GM19452 (cell line): ENCODE measurements around the gene SHD.
"Not testable (repeated sequence)": the region's sequence is repeated elsewhere in the genome, so short reads cannot be mapped to it uniquely, and the experiment has no call there.

Experiments
- ATAC-seq: cut with Tn5 transposase; IDR thresholded peaks from one replicate; pipeline ENCODE4 v1.9.1; 2021; ENCODE audit not compliant: unreplicated experiment

The SHD gene

DNA sequence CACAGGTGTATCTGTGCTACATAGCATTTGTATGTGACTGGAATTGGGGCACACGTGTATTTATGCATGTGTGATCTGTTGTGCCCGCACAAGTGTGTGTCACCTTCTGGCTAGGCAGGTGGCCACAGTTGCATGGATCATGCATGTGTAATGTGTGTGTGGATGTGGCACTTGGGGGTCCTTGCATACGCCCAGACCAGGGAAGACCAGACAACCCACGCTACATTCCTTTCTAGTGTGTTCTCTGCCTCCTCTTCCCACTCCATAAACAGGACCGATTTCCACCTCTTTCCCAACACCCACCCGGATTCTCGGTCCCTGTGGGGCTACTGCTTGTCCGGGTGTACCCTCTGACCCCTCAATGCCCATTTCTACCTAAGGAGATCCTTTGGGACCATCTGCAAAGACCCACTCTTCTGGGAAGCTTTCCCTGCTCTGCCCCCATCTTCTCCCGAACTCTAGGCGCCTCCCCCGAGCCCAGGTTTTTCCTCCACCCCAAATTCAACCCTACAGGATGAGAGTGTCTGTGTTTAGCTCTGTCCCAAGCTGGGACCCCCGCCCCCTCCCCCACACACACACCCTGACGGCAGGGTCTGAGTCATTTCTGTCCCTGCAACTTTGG, 47.3 kb downstream of the SHD start:
- ATAC-seq: no peak

DNA sequence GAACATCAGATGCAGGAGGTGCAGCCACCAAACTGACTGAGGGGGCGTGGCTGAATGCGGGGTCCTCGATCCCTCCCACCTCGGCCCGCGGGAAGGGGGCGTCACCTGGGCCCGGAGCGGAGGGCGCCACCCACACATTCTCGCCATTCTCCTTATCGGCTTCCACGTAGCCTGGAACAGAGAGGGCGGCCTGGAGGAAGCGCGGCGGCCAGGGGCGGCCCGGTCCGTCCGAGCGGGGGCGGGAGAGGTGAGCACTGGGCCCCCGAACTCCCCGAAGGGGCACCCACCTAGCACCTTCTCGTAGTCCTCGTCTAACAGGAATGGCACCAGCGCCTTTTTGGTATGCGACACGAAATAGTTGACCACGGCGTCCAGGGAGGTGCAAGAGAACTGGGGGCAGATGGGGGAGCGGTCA, 47.8 kb downstream of the SHD start:
- ATAC-seq: no peak

DNA sequence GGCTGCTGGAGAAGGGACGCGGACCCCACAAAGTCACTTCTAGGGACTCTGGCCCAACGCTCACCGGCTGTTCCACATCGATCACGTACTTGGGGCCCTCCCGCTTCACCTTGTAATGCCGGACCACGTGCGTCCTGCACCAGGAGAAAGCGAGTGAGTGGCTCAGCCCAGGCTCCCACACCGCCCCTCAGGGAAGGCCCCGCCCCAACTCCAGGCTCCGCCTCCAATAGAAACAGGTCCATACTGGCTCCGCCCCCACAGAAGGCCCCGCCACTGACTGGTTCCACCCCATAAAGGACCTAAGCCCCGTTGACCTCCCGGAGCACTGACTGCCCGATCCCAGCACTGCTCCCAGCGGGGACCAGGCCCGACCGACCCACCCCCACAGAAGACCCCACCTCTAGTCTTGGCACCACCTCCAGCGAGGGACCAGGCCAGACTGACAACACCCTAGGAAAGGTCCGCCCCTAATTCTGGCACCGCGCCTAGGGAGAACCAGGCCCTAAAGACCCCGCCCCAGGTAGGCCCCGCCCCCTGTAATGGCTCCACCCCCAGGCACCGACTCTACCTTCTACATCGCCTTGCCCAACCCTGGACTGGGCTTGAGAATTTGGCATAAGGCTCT, 48.3 kb downstream of the SHD start:
- ATAC-seq: no peak

DNA sequence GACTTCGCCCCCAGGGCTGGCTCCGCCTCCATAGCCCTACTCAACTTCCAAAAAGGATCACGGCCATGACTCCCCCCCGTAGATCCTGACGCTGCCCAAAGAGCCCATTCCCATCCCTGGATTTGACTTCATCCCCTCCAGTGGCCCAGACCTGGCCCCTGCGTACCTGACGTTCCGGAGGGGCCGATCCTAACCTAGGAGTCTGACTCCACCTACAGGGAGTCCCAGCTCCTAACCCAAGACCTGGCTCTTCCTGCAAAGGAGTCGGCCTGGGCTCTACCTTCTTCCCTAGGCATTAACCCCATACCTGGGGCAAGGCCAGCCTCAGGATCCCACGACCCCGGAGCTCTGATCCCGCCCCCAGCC, 48.8 kb downstream of the SHD start:
- peak; percentile 7 for ATAC-seq

DNA sequence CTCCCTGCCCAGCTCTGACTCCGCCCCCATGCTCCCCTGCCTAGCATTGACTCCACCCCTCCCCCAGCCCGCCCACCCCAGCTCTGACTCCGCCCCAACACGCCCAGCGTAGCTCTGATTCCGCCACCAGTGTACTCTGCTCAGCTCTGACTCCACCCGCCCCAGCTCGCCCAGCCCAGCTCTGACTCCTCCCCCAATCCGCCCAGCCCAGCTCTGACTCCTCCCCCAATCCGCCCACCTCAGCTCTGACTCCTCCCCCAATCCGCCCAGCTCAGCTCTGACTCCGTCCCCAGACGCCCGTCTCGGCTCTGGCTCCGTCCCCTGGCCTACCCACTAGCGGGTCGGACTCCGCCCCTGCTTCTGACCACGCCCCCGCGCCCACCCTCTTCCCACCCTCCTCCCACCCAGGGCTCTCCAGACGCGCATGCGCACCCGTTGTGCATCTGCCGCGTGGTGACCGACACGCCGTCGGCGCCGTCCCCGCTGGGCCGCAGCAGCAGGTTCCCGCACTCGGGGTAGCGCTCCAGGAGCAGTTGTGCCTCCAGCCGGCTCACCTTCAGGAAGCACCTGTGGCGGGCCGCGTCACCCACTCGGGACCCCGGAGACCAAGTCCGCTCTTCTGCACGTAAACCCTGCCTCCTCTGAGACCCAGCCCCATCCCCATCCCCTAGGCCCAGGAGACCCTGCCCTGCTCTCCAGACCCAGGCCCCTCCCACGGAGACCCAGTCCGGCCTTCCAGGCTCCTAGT, 49.4 kb downstream of the SHD start:
- peak; percentile 70 for ATAC-seq

DNA sequence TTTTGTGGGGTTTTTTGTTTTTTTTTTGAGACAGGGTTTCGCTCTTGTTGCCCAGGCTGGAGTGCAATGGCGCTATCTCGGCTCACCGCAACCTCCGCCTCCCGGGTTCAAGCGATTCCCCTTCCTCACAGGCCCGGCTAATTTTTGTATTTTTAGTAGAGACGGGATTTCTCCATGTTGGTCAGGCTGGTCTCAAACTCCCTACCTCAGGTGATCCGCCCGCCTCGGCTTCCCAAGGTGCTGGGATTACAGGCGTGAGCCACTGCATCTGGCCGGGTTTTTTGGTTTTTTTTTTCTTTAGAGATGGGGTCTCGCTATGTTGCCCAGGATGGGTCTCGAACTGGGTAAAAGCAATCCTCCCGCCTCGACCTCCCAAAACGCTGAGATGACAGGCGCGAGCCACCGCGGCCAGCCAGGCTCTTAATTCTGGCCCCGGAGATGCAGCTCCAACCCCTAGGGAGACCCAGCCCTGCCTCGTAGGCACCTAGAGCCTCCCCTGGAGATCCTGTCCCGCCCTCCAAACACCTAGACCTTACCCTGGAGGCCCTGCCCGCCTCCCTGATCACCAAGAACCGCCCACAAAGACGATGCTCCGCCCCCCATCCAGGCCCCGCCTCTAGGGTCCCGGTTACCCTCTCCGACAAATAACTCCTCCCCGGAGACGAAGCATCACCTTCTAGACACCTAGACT, 50.1 kb downstream of the SHD start:
- ATAC-seq: not testable (repeated sequence)

DNA sequence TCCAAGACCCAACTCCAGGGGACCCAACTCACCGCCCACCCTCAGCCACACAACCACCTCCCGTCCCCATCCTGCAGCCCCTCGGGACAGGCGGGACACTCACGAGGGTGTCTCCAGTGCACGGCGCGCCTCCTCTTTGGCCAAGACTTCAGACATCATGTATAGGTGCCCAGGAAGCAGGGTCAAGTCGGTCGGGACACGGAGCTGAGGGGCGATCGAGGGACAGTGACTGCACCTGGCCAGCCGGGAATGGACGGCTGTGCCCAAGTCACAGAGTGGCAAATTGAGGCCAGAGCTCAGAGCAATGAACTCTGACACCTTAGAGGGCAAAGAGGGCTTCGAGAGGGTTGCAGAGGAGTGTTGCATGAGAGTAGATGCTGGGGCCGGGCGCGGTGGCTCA, 50.8 kb downstream of the SHD start:
- no peak for ATAC-seq

DNA sequence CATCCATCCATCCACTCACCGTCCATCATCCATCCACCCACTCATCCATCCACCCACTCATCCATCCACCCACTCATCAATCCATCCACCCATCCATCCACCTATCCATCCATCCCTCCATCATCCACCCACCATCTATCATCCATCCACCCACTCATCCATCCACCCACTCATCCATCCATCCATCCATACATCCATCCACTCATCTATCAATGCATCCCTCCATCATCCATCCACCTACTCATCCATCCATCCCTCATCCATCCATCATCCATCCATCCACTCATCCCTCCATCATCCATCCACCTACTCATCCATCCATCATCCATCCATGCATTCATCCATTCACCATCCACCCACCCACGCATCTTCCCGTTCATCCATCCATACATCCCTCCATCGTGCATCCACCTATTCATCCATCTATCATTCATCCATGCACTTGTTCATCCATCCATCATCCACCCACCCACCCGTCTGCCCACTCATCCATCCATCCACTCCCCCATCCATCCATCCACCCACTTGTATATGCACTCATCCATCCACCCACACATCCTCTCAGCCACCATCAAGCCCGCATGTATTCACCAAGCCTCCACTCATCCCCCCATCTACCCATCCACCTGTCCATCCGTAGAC, 56.0 kb downstream of the SHD start:
- ATAC-seq: no peak

DNA sequence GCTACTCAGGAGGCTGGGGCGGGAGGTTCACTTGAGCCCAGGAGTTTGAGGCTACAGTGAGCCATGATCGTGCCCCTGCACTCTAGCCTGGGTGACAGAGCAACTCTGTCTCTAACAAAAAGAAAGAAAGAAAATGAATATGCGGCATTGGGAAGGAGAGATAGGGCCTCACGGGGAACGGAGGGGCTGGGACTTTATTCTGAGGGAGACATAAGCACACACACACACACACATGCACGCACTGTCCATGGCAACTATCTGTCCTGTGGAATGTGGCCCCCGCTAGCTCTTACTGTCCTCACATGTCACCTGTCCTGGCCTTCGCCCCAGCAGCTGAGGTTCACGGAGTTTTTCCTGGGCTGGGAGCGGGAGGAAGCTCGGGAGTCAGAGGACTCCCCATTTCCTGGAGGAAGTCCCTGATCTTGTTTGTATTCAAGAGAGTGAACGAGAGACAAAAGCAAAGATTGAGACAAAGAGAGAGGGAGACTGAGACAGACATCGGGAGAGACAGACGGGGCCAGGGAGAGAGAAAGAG, 58.9 kb downstream of the SHD start:
- no peak for ATAC-seq

DNA sequence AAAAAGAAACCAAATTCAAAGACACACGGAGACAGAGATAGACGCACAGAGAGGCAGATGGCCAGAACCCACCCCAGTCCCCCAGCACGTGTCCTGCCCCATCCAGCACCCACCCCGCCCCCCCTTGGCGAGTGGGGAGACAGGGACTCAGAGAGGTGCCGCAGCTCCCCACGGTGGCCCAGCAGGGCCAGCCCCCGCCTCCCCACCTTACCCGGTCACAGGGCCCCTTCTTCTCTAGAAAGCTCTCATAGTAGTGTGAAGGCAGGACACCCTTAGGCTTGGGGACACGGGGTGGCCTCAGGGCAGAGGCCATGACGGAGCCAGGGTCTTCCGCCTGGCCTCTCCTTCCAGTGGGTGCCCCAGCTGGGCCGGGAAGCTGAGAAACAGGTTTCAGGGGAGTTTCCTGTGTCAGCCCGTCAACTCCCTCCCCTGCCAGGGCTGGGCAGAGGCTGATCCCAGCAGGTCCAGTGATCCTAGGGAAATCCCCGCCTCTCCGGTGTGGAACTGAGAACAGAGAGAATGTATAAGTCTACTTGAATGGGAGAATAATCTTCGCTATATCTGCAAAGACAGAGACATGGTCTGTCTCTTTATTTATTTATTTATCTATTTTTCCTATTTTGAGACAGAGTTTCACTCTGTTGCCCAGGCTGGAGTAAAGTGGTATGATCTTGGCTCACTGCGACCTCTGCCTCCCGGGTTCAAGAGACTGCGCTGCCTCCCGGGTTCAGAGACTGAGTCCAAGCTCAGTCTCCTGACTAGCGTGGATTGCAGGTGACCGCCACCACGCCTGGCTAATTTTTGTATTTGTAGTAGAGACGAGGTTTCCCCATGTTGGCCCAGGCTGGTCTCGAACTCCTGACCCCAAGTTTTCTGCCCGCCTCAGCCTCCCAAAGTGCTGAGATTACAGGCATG, 59.6 kb downstream of the SHD start, which contains the start of gene STAP2:
STAP2 (minus strand) TSS at position 387 of the 915 bp plus-strand sequence; CDS start at position 313, 74 bp downstream.
- no peak for ATAC-seq
